GM12878 (cell line): ENCODE results near the gene TIMM22. TPM values are rescaled to one million over a fixed set of nuclear protein-coding genes. Genes with fewer than 3 reads are reported as not detected.

Experiments used
- ATAC-seq: fragments of 200-7000 bp; cut with Tn5 transposase; 3 replicates; pipeline ENCODE4 v1.9.1; 2020; ENCODE audit warnings: mild to moderate bottlenecking, moderate library complexity
- BruUV-seq: library from RNA; stranded (reverse); fragments of 400-500 nt; replicated peaks from 2 replicates; lab custom pipeline; 2021; lab: Mats Ljungman, UMichigan
- CTCF ChIA-PET: fragments of 300-600 bp; sonication (Branson Sonifier 250); formaldehyde crosslinking; extraction: SDS; loops from one replicate; lab custom pipeline; 2021; ENCODE audit warnings: inconsistent platforms; lab: Yijun Ruan, JAX
- POLR2A ChIA-PET: fragments of 350-600 bp; formaldehyde crosslinking; extraction: SDS; loops from one replicate; lab custom pipeline; 2021; ENCODE audit warnings: inconsistent platforms; lab: Charles Lee
- RAD21 ChIA-PET: fragments of 300-600 bp; sonication (Branson Sonifier 250); formaldehyde crosslinking; loops from one replicate; lab custom pipeline; 2023; ENCODE audit warnings: antibody characterized with exemption; ENCODE audit not compliant: unreplicated experiment; lab: Charles Lee
- SMC1A ChIA-PET: fragments of 300-600 bp; sonication (Branson Sonifier 250); formaldehyde crosslinking; loops from one replicate; lab custom pipeline; 2023; ENCODE audit not compliant: unreplicated experiment, uncharacterized antibody; lab: Charles Lee
- DNase-seq: peaks from one replicate; pipeline ENCODE4 v3.0.0-alpha.2; 2011; ENCODE audit warnings: low read depth, low spot score
- FAIRE-seq: peaks from 3 replicates; lab custom pipeline; 2011; peaks lifted over from hg19 to GRCh38; lab: Jason Lieb, UNC
- H2AFZ ChIP-seq: 2 replicates; pipeline ENCODE4 v1.6.0; 2011; ENCODE audit warnings: low read depth, low read length, control low read depth; ENCODE audit not compliant: control insufficient read depth
- H3K27ac ChIP-seq: 2 replicates; pipeline ENCODE4 v1.5.1; 2011; ENCODE audit warnings: control low read depth; ENCODE audit not compliant: control insufficient read depth, insufficient read depth
- H3K27me3 ChIP-seq, 2 experiments: replicated peaks in 1 of 2; 2 replicates each; pipeline versions ENCODE4 v1.6.0 to v1.6.1; 2011; ENCODE audit warnings: low read length in 1 of 2; ENCODE audit not compliant: control insufficient read depth in 2 of 2, insufficient read depth in 2 of 2
- H3K36me3 ChIP-seq, 2 experiments: 2 replicates each; pipeline ENCODE4 v1.5.1; 2011; ENCODE audit warnings: low read length in 1 of 2; ENCODE audit not compliant: control insufficient read depth in 2 of 2, insufficient read depth in 2 of 2
- H3K4me1 ChIP-seq: 2 replicates; pipeline ENCODE4 v1.6.1; 2011; ENCODE audit warnings: mild to moderate bottlenecking, low read length, moderate library complexity, mixed read lengths; ENCODE audit not compliant: control insufficient read depth, insufficient read depth
- H3K4me2 ChIP-seq: 2 replicates; pipeline ENCODE4 v1.6.0; 2011; ENCODE audit warnings: control low read depth; ENCODE audit not compliant: control insufficient read depth, insufficient read depth
- H3K4me3 ChIP-seq: fragments of 200-600 bp; sonication (generic); 2 replicates; pipeline ENCODE4 v1.5.1; 2016
- H3K79me2 ChIP-seq: 2 replicates; pipeline ENCODE4 v1.6.0; 2011; ENCODE audit warnings: low read length; ENCODE audit not compliant: control insufficient read depth, insufficient read depth
- H3K9ac ChIP-seq: 2 replicates; pipeline ENCODE4 v1.8.0; 2011; ENCODE audit warnings: low read length, control low read depth, mixed read lengths; ENCODE audit not compliant: control insufficient read depth, insufficient read depth
- H3K9me3 ChIP-seq: replicated peaks from 3 replicates; pipeline ENCODE4 v1.5.1; 2011; ENCODE audit warnings: mild to moderate bottlenecking, low read length; ENCODE audit not compliant: control insufficient read depth, insufficient read depth
- H4K20me1 ChIP-seq: 2 replicates; pipeline ENCODE4 v1.6.0; 2011; ENCODE audit not compliant: control insufficient read depth, insufficient read depth
- CEBPB ChIP-seq, 2 experiments: fragments of 150-350 bp in 1 of 2; IDR thresholded peaks; 2 replicates each; pipeline ENCODE4 v1.6.1; 2012 to 2014; ENCODE audit warnings: low read depth in 2 of 2, low read length in 2 of 2, borderline replicate concordance in 1 of 2, inconsistent platforms in 1 of 2
- CHD1 ChIP-seq: IDR thresholded peaks from 2 replicates; pipeline ENCODE4 v1.6.1; 2012; ENCODE audit warnings: low read depth, low read length, improper control_type of control experiment
- CREM ChIP-seq: IDR thresholded peaks from 2 replicates; pipeline ENCODE4 v1.6.1; 2014; ENCODE audit warnings: antibody characterized with exemption, low read depth
- E4F1 ChIP-seq: fragments of 450-650 bp; IDR thresholded peaks from 2 replicates; pipeline ENCODE4 v1.6.1; 2018; ENCODE audit warnings: borderline replicate concordance, mild to moderate bottlenecking; ENCODE audit not compliant: partially characterized antibody
- EGR1 ChIP-seq, 2 experiments: IDR thresholded peaks; 1 replicate in 1 of 2; 2 replicates in 1 of 2; pipeline ENCODE4 v1.6.1; 2011 to 2012; ENCODE audit warnings: low read depth in 2 of 2, low read length in 2 of 2, borderline replicate concordance in 1 of 2, mild to moderate bottlenecking in 1 of 2, moderate library complexity in 1 of 2
- POLR2AphosphoS2 ChIP-seq: IDR thresholded peaks from 2 replicates; pipeline ENCODE4 v1.6.1; 2011; ENCODE audit warnings: low read depth, mild to moderate bottlenecking, low read length, improper control_type of control experiment, moderate library complexity
- RAD51 ChIP-seq: fragments of 450-650 bp; IDR thresholded peaks from 2 replicates; pipeline ENCODE4 v1.6.1; 2016; ENCODE audit warnings: moderate library complexity, mild to moderate bottlenecking, inconsistent platforms
- SMAD1 ChIP-seq: fragments of 450-650 bp; IDR thresholded peaks from 2 replicates; pipeline ENCODE4 v1.6.1; 2018; ENCODE audit warnings: mild to moderate bottlenecking, low read depth; ENCODE audit not compliant: partially characterized antibody
- STAT1 ChIP-seq: fragments of 450-650 bp; conservative IDR thresholded peaks from 2 replicates; pipeline ENCODE4 v1.6.1; 2014; ENCODE audit warnings: antibody characterized with exemption, mild to moderate bottlenecking
- SUPT20H ChIP-seq: IDR thresholded peaks from 2 replicates; pipeline ENCODE4 v1.6.1; 2011; ENCODE audit warnings: low read depth, mild to moderate bottlenecking, low read length, moderate library complexity, borderline replicate concordance; ENCODE audit not compliant: control insufficient read depth
- WGBS: methylation state at CpG from one replicate; pipeline ENCODE4 v1.1.6; 2016; ENCODE audit warnings: low lambda C conversion rate; ENCODE audit not compliant: insufficient replicate concordance, insufficient coverage; ENCODE audit errors: missing lambda C conversion rate; 5-methylcytosine and 5-hydroxymethylcytosine counted together
- in situ Hi-C: fragments of 300-500 bp; cut with MboI; formaldehyde crosslinking; loops from 9 replicates; pipeline ENCODE4 v1.14.3; 2018; ENCODE audit warnings: mixed read lengths
- intact Hi-C: fragments of 100-400 bp; cut with micrococcal nuclease; formaldehyde crosslinking; loops from one replicate; pipeline ENCODE4 v1.14.2; 2022; ENCODE audit not compliant: unreplicated experiment
- polyA plus RNA-seq, 11 experiments: library from polyadenylated mRNA; depleted of rRNA in 4 of 11; unstranded in 6 of 11; stranded (reverse) in 5 of 11; fragments of >200 nt; fragmentation: Nextera tagmentation in 4 of 11; fragmentation: Illumina TruSeq in 1 of 11; extraction: Ambion mirVana in 4 of 11; extraction: Trizol in 1 of 11; gene quantifications; 1 replicate in 1 of 11; 2 replicates in 10 of 11; pipeline versions ENCODE4 v1.2.1 to v1.2.3, GENCODE V29; 2011 to 2016; ENCODE audit warnings: inconsistent platforms in 2 of 11, missing spikeins in 2 of 11, low read depth in 1 of 11
- total RNA-seq, 4 experiments: library from RNA; depleted of rRNA in 3 of 4; stranded (reverse); fragments of >200 nt in 3 of 4; fragmentation: Illumina TruSeq in 1 of 4; extraction: Trizol in 1 of 4; gene quantifications; 2 replicates each; pipeline versions ENCODE4 v1.2.1 to v1.2.3, GENCODE V29; 2013 to 2021
- TF ChIP-seq, protein P1 (sequence below): fragments of 450-650 bp; IDR thresholded peaks from 2 replicates; pipeline ENCODE4 v1.6.1; 2014; ENCODE audit warnings: mild to moderate bottlenecking

Gene TIMM22
- total and polyA plus RNA-seq, 10 of the 15 experiments (the other 5 are each of a cell fraction or from before 2014, with no cell fraction given) = 4.4 to 25.0 (median 10.6) TPM

DNA sequence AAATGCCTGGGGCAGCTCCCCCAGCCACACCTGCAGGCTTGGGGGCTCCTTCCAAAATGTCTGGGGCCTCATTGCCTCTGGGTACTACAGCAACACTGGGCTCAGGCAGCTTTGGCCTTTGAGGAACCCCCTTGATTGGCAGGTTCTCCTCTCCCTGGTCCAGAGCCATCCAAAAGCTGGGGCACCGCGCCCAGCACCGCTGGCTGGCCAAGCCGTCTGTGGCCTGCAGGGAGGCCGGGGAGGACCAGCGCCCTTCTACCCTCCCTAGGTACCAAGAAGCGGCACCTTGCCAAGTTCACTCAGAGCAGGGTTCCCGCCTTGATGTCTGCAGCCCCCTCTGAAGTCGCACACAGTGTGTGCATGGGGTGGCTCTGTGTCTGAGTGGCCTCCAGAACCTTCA is 30.1 kb downstream of the TIMM22 start (continued):
- TF ChIP-seq EGR1 (IDR thresholded peaks at IDR 0.05; ENCODE audit: borderline replicate concordance in 1 of 2, low read depth in 2 of 2, low read length in 2 of 2) (no peak), POLR2AphosphoS2 (no peak), CREM (no peak)

DNA sequence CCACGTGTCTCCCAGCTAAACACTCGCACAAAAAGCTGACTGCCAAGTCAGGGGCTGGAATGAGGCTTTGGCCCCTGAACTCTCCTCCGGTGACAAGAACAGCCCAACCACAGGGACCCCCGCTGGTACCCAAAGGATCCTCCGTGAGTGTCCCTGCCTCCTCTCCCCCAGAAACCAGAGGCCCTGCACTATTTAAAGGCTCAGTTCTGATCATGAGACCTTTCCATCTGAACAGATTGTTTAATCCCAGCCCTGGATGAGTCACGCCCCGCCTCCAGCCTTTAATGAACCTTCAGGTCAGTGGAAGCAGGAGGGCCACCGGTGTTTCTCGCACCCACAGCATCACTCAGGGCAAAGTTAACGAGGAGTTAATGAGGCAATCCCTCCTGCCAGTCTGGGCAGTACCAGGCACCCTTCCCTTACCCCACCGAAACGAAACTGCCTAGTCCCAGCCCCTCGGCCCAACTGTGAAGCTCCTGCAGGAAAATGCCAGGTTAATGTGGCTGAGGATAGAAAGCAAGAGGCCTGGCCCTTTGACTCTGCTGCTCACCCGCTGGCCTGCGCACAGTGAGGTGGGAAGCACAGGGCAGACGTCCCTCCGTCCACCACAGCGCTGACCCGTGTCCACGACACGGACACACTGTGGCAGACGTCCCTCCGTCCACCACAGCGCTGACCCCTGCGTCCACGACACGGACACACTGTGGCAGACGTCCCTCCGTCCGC is 32.4 kb downstream of the TIMM22 start:
- intact Hi-C loops = no loop called here
- Histone ChIP-seq H3K4me3 (no peak overlapping the region), H3K27ac (no peak overlapping the region), H3K36me3 (peaks cover 6 to 10% of the 10 kb centered on the region in 2 experiments; a peak in 3 of 4 replicates), H3K27me3 (no peaks in the 10 kb centered on the region), H3K4me2 (no peak overlapping the region), H2AFZ (no peak overlapping the region), H4K20me1 (no peaks in the 10 kb centered on the region), H3K79me2 (no peaks in the 10 kb centered on the region), H3K9ac (no peak overlapping the region), H3K9me3 (no peaks in the 10 kb centered on the region), H3K4me1 (no peaks in the 10 kb centered on the region)
- ChIA-PET RAD21 (no interaction called here), POLR2A (no interaction called here), CTCF (no interaction called here), SMC1A (no interaction called here)
- FAIRE-seq = no peak
- no TSS peak for BruUV-seq
- TF ChIP-seq RAD51 = no peak
- TF ChIP-seq EGR1 (IDR thresholded peaks at IDR 0.05; ENCODE audit: borderline replicate concordance in 1 of 2, low read depth in 2 of 2, low read length in 2 of 2) = no peak
- TF ChIP-seq, protein P1, sequence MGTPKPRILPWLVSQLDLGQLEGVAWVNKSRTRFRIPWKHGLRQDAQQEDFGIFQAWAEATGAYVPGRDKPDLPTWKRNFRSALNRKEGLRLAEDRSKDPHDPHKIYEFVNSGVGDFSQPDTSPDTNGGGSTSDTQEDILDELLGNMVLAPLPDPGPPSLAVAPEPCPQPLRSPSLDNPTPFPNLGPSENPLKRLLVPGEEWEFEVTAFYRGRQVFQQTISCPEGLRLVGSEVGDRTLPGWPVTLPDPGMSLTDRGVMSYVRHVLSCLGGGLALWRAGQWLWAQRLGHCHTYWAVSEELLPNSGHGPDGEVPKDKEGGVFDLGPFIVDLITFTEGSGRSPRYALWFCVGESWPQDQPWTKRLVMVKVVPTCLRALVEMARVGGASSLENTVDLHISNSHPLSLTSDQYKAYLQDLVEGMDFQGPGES = no peak
- TF ChIP-seq SUPT20H = no peak
- TF ChIP-seq STAT1 = no peak
- no peak for TF ChIP-seq CHD1
- TF ChIP-seq CEBPB (IDR thresholded peaks at IDR 0.05; ENCODE audit: borderline replicate concordance in 1 of 2, low read depth in 2 of 2, low read length in 2 of 2) = no peak
- no peak for TF ChIP-seq E4F1
- no peak for TF ChIP-seq SMAD1
- in situ Hi-C loops = no loop called here
- no peak for DNase-seq
- WGBS = 90% methylated on average over 30 of the region's 30 CpGs
- ATAC-seq = no peak
